HS-5 (cell line): ENCODE data around the gene SENP5.

Source experiments
- DNase-seq: peaks from one replicate; pipeline ENCODE4 v3.0.0-alpha.2; 2012; ENCODE audit warnings: low read depth

Gene SENP5

DNA sequence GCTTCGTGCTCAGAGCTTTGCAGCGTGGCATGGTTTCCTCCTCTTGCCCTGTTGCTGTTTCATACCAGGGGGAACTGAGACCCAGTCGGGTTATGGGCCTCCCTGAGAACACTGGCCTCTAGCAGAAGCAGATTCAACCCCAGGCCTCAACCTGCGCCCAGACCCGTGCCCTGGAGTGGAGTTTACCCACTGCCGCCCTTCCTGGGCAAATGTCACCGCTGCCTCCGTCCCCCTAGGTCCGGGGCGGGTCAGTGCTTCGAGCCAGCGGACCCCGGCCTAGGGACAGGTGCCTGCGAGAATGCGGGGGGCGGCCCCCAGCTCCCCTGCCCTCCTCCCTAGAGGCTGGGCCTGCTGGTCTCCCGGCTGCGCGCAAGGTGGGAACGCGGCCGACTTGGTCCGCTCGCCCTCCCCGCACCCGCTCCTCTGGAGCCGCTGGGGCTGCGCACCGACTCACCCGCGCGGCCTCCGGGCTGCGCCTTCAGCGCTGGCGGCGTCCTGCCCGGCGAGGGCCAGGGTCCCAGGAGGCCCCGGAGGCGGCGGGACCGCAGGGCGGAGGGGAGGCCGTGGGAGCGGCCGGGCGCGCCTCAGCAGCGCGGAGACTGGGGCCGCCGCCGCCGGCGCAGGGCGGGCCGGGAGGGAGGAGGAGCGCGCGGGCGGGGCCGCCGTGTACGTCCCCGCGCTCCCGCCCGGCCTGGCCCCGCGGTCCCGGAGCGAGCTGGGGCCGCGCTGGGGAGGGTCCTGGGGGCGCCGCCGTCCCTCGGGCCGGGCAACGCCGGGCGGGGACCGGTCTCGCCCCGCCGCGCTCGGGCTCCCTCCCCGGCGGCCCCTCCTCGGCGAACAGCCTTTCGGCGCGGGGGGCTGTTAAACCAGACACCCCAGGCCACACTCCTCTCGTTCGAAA lies 100.8 kb downstream of the SENP5 start, which contains the start of gene PIGZ:
Gene PIGZ, minus strand, starts transcription at position 601 of the 901 bp plus-strand sequence. CDS start 16,802 bp downstream, outside the sequence.
- DNase-seq = no peak

GRCh38 chr3:196969134-196969659 lies 101.5 kb downstream of the SENP5 start:
- DNase-seq = no peak

GRCh38 chr3:196969660-196970546 lies 102.2 kb downstream of the SENP5 start:
- no peak for DNase-seq

DNA sequence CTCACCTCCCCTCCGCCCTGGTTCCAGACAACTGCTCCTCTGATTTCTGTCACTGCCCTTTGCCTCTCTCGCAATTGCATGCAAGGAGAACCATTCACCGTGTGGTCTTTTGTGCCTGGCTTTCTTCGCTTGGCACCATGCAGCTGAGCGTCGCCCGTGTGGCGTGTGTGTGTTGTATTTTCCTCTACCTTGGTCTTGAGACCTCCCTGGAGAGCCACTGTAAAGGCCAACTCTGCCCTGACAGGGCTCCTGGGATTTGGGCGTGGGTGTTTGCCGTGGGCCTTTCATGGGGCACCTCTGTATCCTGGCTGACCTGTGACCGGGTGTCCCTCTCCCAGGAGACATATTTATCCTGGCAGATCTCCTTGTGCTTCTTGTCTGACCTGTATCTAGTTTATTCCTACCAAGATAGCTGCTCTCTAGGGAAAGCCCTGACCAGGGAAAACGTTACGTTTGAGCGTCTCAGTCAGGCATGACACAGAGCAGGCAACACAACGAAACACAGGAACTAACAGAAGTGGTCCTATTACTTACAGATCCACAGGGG lies 102.9 kb downstream of the SENP5 start:
- no peak for DNase-seq

- DNase-seq = no peak
Observed at GRCh38 chr3:196971094-196971698, 103.5 kb downstream of the SENP5 start.

- no peak for DNase-seq
Observed at GRCh38 chr3:196974661-196975060, 106.9 kb downstream of the SENP5 start.

GRCh38 chr3:196975349-196975748 lies 107.6 kb downstream of the SENP5 start:
- no peak for DNase-seq

- DNase-seq = no peak
Observed at GRCh38 chr3:196976941-196977340, 109.2 kb downstream of the SENP5 start.

GRCh38 chr3:196979545-196979944 lies 111.8 kb downstream of the SENP5 start:
- no peak for DNase-seq

DNA sequence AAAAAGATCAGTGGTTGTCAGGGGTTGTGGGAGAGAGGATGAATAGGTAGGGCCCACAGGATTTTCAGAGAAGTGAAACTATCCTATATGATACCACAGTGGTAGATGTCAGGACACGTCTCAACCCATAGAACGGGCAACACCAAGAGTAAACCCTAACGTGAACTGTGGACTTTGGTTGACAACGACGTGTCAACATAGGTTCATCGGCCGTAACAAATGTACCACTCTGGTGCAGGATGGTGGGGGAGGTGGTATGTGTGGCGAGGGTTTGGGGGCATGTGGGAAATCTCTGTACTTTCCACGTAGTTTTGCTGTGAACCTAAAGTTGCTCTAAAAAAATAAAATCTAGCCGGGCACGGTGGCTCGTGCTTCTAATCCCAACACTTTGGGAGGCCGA lies 113.9 kb downstream of the SENP5 start:
- no peak for DNase-seq

DNA sequence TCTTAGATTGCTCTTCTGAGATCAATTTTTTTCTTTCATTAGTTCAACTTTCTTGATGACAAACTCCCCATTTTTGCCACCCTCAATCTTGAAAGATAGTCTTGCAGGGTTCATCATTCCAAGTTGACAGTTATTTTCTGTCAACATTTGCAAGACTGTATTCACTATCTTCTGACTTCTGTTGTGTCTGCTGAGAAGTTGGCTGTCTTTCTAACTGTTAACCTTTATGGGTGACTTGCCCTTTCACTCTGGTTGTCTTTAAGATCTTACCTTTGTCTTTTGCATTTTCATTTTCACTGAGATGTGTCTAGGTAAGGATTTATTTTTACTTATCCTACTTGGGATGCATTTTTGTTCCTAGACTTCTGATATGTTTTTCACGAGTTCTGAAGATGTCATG lies 115.5 kb downstream of the SENP5 start:
- DNase-seq = no peak
